Fibroblast of skin of scalp (primary cell): ENCODE data around the gene C19orf73.

Experiments used
- DNase-seq: peaks from one replicate; pipeline ENCODE4 v3.0.0-alpha.2; 2013

C19orf73 gene

GRCh38 chr19:49097453-49098288, 21.3 kb downstream of the C19orf73 start:
- peak; percentile 73 for DNase-seq

GRCh38 chr19:49094505-49095482, 24.1 kb downstream of the C19orf73 start:
- no peak for DNase-seq

- no peak for DNase-seq
Measured at GRCh38 chr19:49092686-49093085, 26.3 kb downstream of the C19orf73 start.

GRCh38 chr19:49091391-49092038, 27.4 kb downstream of the C19orf73 start:
- no peak for DNase-seq

- no peak for DNase-seq
Measured at GRCh38 chr19:49086296-49086695, 32.6 kb downstream of the C19orf73 start.

GRCh38 chr19:49085868-49086232, 33.1 kb downstream of the C19orf73 start:
- DNase-seq = no peak

- peak; percentile 100 for DNase-seq
Measured at GRCh38 chr19:49085020-49085867, 33.7 kb downstream of the C19orf73 start, which contains the start of gene SNRNP70. TSS of gene SNRNP70 (plus strand) at chr19:49085451. CDS start at chr19:49086415, 964 bp downstream.

GRCh38 chr19:49084206-49085019, 34.5 kb downstream of the C19orf73 start:
- no peak for DNase-seq

GRCh38 chr19:49081273-49081672, 37.7 kb downstream of the C19orf73 start:
- no peak for DNase-seq

- DNase-seq = no peak
Measured at GRCh38 chr19:49080392-49080791, 38.6 kb downstream of the C19orf73 start.

GRCh38 chr19:49074869-49075268, 44.1 kb downstream of the C19orf73 start:
- DNase-seq = peak; percentile 58

GRCh38 chr19:49073514-49074378, 45.2 kb downstream of the C19orf73 start:
- DNase-seq = peak; percentile 49

GRCh38 chr19:49071860-49072547, 46.9 kb downstream of the C19orf73 start:
- peak; percentile 11 for DNase-seq

GRCh38 chr19:49070416-49070815, 48.5 kb downstream of the C19orf73 start:
- DNase-seq = no peak

- no peak for DNase-seq
Measured at GRCh38 chr19:49069026-49069425, 49.9 kb downstream of the C19orf73 start.
